ENCODE measurements around the gene NFE2L2.

DNA sequence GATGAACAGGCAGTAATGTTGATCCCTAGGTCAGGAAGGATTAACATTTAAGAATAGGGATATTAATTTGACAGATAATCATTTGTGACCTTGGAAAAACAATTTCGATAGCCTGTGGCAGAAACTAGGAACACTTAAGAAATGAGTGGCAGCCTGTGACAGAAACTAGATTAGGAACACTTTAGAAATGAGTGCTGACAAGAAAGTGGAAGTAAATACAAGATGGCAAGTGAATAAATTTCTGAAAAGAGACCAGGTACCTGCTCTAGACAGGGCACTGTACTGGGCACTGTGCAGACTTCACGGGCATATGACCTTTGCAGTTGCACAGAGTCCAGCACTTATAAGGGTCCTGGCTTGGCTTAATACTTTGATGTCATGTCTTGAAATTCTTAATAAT is 57.4 kb downstream of the NFE2L2 start:
- TF ChIP-seq, protein P1, sequence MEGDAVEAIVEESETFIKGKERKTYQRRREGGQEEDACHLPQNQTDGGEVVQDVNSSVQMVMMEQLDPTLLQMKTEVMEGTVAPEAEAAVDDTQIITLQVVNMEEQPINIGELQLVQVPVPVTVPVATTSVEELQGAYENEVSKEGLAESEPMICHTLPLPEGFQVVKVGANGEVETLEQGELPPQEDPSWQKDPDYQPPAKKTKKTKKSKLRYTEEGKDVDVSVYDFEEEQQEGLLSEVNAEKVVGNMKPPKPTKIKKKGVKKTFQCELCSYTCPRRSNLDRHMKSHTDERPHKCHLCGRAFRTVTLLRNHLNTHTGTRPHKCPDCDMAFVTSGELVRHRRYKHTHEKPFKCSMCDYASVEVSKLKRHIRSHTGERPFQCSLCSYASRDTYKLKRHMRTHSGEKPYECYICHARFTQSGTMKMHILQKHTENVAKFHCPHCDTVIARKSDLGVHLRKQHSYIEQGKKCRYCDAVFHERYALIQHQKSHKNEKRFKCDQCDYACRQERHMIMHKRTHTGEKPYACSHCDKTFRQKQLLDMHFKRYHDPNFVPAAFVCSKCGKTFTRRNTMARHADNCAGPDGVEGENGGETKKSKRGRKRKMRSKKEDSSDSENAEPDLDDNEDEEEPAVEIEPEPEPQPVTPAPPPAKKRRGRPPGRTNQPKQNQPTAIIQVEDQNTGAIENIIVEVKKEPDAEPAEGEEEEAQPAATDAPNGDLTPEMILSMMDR (conservative IDR thresholded peaks at IDR 0.05 in 1 of 2, IDR thresholded peaks at IDR 0.05 in 1 of 2; ENCODE audit: low read depth in 1 of 2, low read length in 2 of 2) = no peak
- no peak for TF ChIP-seq EZH2 (IDR thresholded peaks at IDR 0.05; ENCODE audit: low read length, missing control alignments)

All from fibroblast of lung (primary cell).